HG03558 (cell line): Measurements from ENCODE around the gene FBXO47.

ENCODE experiments used
- ATAC-seq: cut with Tn5 transposase; IDR thresholded peaks from one replicate; pipeline ENCODE4 v1.9.1; 2021; ENCODE audit warnings: moderate number of reproducible peaks; ENCODE audit not compliant: unreplicated experiment; ENCODE audit errors: extremely low read depth

The FBXO47 gene

DNA sequence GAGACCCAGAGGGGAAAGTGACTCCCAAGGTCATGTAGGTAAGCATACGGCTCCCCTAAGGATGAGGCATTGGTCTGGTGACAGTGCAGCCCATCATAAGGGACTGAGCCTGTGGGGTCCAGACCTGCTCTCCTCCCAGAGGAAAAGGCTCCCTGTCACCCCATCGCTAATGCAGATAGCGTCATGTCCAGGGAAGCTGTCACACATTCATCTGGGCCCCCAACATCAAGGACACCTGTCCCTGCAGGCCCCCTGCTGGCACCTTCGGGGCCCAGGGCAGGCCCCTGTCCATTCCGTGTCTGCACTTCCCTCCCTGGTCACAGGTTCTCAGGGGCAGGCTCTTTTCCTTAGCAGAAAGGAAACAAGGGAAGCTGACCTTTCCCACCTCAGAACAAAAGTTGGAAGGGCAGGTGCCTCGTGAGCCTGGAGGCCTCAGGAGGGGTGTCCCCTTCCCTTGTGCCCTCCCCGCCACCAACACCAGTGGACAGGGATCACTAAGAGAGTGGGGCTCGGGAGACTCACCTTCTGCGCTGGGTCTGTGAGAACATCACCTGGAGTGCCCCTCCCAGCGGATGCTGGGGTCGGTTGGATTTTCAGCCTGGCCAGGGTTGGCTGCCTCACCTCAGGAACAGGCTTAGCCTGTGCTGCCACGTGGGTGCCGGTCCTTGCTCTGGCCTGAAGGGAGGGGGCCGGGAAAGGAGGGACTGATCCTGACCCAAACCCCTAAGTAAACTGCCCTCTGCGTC, 59.1 kb downstream of the FBXO47 start:
- no peak for ATAC-seq

DNA sequence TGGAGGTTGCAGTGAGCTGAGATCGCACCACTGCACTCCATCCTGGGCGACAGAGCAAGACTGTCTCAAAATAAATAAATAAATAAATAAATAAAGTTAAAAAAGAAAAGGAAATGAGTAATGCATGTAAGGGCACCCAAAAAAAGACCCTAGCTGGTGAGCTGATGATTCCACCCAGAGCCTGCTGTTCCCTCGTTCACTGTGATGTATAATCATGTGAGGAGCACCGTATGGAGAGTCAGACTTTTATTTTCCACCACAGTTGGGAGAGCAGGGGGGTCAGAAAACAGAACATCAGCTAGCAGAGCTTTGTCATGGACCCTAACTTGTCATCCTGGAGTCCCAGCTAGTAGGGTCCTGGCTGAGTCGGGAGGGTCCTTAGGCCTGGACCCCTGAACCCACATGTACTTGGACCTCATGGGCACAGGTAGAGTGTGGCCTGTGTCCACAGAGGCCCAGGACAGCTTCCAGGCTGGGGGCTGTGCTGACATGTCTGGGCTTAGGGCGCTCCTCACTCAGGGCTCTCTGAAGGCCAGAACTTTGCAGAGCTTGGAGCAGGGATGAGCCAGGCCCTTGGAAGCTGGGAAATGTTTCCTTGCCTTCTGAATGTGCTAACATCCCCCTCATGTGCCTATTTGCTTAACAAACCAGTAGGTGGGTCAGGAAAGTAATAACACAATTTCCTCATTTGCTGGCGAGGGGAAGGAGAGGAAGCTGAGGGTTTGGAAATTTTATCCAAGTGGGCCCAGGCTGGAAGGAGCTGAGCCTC, 60.6 kb downstream of the FBXO47 start:
- no peak for ATAC-seq

DNA sequence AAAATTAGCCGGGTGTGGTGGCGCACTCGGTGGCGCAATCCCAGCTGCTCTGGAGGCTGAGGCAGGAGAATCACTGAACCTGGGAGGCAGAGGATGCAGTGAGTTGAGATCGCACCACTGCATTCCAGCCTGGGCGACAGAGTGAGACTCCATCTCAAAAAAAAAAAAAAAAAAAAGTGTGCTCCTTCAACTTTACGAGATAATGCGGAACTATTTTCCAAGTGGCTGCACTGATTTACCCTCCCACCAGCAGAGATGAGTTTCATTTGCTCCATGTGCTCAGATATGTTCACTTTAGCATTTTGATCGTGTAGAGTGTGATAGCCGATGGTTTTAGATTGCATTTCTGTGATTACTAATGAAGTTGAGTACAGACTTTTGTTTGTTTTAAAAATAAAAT, 61.8 kb downstream of the FBXO47 start:
- ATAC-seq, result no peak

DNA sequence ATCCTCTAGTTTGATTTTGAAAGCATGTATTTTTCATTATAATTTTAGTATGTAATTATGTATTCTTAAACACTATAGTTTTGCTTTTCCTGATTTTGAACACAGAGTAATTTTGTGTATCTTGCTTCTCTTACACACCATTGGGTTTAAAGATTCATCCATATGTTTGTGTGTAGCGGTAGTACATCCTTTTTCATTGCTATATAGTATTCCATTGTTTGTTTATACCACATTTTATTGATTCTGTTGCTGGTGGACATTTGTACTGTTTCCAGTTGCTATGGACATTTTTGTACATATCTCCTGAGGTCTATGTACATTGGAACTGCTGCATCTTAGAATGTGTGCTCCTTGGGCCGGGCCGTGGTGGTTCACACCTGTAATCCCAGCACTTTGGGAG, 62.3 kb downstream of the FBXO47 start:
- ATAC-seq, result no peak

DNA sequence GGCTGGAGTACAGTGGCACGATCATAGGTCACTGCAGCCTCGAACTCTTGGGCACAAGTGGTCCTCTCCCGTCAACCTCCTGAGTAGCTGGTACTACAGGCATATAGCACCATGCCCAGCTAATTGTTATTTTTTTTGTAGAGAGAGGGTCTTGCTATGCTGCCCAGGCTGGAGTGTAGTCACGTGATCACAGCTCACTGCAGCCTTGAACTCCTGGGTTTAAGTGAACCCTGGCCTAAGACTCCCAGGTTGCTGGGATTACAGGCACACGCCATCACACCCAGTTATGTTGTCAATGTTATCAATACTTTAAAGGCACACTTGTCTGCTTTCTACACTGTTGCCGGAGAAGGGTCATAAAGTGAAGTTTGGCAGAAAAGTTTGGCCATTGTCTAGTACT, 63.8 kb downstream of the FBXO47 start:
- no peak for ATAC-seq

DNA sequence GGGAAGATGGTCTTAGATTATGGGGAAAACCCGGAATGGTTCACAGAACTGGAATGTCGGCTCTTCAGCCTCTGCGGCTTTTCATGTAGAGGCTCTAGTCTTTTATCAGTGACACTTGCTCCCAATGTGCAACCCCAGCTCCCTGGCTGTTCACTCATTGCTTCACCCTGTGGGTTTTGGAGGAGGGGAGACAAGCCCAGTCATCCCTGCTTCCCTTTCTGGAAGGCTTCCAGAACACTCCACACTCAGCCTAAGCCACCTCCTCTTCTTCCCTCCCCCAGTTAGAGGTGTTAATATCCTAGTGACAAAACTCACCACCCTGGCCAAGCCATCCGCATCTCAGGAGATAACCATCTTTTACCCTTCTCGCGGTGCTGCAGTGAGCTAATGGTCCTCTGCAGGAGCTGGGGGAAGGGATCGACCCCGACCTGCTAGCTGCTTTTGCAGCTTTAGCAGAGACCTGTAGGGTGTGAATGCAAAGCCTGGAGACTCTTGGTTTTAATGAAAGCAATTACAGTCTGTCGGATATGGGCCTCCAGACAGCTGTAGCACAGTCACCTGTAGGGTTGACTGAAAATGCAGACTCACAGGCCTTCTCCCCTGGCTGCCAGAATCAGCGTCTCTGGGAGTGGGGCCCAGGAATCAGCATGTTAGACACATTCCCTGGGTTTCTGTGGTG, 66.1 kb downstream of the FBXO47 start:
- ATAC-seq, result no peak

DNA sequence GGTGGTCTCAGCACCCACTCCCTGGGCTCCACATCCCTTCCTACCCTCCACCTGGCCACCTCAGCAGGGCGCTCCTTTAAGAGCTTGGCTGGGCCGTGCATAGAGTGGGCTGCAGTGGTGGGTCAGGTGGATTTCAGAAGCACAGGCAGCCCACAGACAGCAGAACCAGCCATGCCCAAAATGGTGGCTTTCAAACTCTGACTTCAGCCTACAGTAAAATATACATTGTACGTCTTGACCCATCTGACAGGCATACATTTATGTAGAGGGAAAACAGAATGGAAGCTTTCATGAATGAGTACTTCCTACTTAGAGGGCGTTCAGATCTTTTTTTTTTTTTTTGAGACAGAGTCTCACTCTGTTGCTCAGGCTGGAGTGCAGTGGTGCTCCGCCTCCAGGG, 67.8 kb downstream of the FBXO47 start:
- ATAC-seq, result no peak

DNA sequence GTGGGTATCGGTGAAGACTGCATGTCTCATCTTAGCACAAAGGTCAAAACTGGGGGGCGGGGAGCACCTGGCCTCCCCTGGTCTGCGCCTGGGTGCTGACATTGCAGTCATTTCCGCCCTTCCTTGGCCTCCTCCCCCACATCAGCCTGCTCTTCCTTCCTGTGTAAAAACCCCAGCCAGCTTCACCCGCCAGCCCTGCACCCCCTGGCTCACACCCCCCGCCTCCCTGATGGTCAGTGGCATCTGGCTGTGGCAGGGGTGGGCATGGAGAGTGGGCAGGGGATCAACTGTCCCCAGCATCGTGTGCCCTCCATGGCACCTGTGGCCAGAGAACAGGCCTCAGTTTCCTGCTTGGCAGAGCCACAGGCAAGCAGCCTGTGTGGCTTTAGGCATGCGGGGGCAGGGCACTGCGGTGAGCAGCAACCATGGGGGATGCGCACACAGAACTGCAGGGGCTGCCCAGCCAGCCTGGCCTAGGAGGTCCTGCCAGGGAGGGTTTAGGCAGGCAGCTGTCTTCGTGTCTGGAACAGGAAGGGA, 68.3 kb downstream of the FBXO47 start:
- ATAC-seq, result no peak

DNA sequence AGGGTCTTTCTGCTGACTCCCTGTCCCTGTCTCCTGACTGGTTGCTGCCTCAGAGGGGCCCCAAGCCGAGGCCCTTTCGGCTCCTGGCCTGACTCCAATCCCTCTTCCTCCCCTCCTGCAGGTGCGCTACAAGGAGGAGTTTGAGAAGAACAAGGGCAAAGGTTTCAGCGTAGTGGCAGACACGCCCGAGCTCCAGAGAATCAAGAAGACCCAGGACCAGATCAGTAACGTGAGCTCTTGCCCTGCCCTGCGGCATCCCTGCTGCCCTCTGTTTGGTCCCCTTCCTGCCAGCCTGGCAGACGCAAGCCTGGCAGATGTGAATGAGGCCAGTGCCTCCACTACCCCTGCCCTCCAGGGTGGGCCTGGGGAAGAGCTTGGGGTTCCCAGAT, 68.9 kb downstream of the FBXO47 start:
- no peak for ATAC-seq

DNA sequence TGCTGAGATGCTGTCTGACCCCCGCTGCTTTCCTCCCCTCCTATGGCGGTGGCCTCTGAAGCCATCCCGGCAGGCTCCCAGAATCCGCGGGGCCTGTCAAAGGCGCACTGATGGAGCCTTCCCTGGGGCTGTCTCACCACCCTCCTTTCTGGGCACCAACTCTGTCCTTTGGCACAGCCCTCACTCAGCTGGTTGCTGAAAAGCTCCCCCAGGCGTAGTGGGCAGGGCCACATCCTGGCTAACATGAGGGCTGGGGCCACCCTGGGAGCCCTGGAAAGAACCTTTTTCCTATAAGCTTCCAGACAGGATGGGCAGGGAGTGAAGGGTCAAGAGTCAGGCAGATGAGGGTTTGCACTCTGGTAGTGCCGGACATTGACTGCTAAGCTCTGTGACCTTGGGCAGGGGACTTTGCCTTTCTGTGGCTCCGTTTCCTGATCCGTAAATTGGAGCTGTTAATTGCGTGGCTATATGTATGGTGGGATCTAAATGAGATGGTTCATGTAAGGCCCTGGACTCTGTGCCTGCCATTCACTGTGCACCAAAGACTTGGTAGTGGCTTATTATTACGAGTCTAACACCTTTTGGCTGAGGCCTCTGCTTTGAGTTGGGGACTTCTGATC, 69.4 kb downstream of the FBXO47 start:
- ATAC-seq, result no peak

DNA sequence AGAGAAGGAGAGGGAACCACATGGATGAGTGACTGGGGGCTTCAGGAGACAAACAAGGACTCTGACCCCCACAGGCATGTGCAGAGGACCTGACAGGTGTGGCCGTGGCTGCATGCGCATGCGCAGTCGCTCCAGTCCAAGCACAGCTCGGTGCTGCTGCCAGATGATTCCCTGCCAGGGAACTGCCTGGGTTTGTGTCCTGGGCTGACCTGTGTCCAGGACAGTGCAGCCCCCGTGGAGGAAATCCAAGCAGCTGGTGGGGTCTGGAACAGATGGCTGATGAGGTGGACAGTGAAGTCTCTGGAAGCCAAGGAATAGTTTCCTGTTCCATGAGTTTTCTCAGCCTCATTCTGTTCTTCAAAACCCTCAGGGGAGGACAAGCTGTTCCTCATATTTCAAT, 70.0 kb downstream of the FBXO47 start:
- no peak for ATAC-seq

DNA sequence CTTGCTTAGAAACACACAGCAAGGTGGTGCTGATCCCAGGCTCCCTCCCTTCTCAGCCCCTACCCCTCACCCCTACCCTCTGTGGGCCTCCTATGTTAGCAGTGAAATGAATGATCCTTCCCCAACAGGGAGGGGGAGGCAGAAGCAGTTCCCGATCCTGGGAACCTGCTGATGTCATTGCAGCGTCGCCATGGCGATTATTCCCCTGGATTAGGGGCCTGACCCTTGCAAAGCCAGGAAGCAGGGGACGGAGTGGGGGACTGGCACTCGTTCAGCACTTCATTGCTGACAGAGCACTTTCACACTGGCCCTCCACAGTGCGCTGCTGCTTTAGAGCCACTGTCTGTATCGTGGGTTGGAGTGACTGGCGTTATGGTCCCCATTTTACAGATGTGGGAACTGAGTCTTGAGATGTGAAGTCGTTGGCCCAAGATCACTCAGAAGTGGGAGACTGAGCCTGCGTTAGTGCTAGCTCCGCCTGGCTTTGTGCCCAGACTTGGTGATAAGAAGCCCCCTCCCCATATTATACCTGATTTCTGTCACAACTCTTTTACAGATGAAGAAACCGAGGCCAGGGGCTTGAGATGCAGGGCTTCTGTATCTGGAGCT, 70.8 kb downstream of the FBXO47 start:
- no peak for ATAC-seq

DNA sequence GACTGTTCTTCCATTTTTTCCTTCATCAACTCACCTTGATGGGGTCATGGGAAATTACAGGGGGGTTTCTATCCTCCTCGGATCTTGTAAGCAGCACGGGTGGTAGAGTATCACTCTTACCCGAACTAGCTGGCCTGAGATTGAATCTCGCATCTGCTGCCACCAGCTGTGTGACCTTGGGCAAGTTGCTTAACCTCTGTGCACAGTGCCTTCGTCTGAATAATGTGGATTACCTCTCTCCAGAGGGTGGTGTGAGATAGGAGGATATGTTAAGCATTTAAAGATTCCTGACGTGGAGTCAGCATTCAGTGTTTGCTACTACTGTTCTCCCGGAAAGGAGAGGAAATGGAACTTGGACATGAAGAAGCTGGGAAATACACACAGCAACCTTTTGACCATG, 72.9 kb downstream of the FBXO47 start:
- no peak for ATAC-seq

DNA sequence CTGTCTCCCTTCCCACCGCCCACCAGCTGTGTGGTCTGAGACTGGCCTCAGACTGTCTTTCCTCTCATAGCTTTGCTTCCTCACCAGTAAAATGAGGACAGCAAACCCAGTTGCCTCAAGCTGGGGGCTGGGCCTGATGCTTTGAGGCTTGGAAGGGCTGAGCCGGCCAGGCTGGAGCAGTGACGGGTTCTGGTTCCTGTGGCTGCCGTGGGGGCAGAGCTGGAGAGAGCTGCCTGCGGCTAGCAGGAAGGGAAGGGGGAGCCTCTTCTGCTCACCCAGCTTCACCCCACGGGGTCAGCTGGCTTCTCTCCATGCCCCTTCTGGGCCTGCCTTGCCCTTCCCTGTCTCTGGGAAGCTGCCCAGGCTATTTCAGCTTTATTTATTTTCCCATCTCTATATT, 73.6 kb downstream of the FBXO47 start:
- no peak for ATAC-seq

DNA sequence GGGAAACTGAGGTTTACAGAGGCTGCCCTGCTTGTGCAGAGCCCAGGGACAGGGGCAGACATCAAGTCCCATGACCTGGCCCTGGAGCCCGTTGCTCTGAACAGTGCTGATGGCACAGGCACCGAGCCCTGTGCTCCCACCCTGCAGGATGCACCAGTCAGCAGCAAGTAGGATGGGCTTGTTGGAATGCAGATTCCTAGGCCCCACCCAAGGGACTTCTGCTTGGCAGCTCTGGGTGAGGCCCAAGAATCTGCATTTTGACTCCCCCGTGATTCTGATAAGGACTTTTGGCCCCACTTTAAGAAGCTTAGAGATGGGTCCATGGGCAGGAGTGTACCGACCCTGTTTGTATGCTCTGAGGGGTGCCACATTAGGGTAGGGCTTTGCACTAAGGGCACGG, 74.1 kb downstream of the FBXO47 start:
- no peak for ATAC-seq

DNA sequence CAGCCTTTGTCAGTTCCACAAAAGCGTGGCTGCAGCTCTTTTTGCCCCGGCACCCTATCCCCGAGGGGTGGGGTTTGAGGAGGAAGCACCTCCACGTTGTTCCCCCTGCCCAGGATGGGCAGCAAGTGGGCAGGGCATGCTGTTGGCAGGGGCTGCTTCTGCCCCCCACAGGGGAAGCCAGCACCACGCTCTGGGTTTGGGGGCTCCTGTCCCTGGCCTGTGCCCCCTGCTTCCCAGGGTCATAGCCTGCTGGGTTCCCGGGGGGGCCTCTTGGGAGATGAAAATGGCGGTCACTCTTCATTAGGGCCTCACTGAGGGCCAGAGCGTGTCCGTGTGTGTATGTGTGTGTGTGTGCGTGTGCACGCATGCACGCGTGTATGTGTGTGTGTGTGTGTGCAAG, 74.6 kb downstream of the FBXO47 start:
- no peak for ATAC-seq

DNA sequence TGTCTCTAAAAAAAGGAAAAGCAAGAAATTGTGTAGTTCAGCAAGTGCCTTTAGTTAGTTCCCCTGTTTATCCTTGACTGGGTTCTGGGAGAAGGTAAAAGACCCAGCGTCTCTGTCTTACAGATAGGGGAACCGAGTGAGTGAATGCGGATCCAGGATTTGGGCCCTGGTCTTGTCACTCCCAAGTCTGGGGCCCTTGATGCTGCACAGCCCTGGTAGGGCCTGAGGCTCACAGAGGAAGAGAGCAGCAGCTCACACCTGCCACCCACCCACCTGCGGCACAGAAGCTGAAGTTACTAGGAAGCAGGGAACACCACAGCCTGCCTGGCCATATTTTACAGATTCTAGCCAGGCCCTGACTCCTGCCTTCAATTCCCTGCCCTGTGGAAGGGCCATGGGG, 75.1 kb downstream of the FBXO47 start:
- no peak for ATAC-seq

DNA sequence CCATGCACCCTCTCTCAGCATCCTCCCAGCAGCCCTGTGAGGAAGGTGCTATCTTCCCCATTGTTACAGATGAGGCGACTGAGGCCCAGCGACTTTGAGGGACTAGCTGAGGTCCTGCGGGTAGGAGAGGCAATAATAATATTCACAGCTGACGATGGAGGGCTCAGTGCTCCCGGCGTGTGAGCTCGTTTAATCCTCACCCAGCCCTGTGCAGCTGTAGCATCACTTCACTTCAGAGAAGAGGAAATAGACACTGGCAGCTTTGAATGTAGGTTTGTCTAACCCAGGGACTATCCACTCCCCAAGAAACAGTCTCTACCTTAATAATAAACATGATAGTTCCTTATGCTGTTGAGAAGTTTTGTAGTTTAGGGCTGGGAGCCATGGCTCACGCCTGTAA, 75.8 kb downstream of the FBXO47 start:
- no peak for ATAC-seq

DNA sequence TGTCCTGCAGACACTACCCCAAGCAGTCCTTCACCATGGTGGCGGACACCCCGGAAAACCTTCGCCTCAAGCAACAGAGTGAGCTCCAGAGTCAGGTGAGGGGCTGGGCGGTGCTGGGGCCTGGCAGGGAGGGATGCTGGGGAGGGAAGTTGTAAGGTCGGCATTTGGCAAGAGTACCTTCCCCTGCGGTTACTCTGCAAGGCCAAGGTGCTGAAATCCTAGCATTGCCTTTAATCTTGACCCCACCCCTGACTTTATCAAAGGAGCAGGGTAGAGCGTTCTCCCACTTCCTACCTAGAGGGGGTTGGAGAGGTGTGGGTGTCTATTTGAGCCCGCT, 76.8 kb downstream of the FBXO47 start:
- no peak for ATAC-seq

DNA sequence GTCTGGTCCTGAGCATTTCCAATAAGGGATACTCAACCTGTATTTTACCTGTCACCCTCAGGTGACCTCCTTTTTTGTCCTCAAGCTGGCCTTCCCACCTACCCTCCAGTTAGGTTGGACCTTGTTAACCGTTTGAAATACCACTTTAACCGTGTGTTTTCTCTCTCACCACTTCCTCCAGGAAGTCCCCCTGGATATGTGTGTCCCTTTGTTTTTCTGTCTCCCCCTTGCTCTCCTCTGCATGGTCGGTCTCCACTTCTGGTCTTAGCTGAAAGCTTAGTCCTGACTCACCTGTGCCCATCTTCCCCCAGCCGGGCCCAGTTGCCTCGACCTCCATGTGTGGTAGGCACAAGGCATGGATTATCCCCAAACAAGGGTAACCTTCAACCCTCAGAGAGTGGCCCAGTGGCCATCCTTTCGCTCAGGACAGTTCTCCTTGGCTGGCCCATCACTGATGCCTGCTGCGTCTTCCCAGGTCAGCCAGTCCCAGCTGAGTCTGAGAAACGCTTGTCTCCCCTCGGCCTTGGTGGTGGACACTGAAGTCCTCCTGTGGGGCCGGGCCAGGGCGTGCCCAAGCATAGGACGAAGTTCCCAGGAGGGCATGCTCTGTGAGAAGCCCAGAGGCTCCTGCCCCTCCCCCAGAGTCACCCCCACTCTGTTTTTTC, 77.3 kb downstream of the FBXO47 start:
- no peak for ATAC-seq
